HG03159 (cell line): ENCODE measurements around the gene MAP3K1.
"Not testable (repeated sequence)": the region's sequence is repeated elsewhere in the genome, so short reads cannot be mapped to it uniquely, and the experiment has no call there.

Source experiments
- ATAC-seq: cut with Tn5 transposase; IDR thresholded peaks from one replicate; pipeline ENCODE4 v1.9.1; 2021; ENCODE audit warnings: mild to moderate bottlenecking, moderate library complexity; ENCODE audit not compliant: unreplicated experiment

Gene MAP3K1

DNA sequence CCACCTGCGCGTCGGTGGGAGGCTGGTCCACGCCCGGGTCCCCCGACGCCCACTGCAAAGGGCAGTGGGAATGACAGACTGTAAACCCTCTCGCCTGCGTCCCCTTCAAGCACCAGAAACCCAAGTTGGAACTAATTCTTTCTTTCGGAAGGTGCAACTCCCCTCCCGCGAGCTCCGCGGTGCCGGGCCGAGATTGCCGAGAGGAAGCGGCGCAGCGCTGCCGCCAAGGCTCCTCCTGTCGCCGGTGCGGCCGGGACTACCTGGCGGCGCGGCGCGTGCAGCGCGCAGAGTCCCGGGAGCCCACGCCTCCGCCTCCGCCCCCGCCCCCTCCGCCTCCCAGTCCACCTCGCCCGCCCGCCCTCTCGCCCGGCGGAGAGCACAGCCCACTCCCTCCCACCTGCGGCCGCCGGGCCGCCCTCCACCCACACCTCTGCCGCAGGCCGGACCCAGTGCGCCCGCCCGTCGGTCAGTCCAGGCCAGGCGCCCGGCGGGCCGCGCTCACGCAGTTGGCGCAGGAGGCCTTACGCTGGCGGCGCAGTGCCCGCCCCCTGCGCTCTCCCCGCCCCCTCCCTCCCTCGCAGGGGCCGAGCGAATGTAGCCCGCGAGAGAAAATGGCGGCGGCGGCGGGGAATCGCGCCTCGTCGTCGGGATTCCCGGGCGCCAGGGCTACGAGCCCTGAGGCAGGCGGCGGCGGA lies at the start of gene MAP3K1:
TSS of gene MAP3K1 (plus strand) at position 587 of the 695 bp plus-strand sequence. CDS start at position 612, 25 bp downstream.
- ATAC-seq = peak; percentile 53

DNA sequence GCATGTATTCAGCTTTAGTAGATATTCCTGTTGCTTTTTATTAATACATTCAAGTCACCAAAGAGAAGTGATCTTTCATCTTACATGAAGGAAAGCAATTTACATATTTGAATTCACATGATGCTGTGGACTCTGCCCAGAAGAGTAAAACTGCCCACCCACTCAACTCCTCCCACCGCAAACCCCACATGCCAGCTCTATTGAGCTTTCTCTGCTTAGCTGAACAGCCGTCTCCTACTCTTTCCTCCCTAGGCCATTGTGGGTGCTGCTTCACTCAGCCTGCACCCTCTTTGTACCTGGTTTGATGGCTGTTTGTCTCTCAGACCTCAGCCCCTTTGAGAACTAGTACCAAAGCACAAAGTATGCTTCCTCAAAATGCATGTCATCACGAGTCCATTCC lies 48.4 kb upstream of the MAP3K1 start:
- ATAC-seq = no peak

DNA sequence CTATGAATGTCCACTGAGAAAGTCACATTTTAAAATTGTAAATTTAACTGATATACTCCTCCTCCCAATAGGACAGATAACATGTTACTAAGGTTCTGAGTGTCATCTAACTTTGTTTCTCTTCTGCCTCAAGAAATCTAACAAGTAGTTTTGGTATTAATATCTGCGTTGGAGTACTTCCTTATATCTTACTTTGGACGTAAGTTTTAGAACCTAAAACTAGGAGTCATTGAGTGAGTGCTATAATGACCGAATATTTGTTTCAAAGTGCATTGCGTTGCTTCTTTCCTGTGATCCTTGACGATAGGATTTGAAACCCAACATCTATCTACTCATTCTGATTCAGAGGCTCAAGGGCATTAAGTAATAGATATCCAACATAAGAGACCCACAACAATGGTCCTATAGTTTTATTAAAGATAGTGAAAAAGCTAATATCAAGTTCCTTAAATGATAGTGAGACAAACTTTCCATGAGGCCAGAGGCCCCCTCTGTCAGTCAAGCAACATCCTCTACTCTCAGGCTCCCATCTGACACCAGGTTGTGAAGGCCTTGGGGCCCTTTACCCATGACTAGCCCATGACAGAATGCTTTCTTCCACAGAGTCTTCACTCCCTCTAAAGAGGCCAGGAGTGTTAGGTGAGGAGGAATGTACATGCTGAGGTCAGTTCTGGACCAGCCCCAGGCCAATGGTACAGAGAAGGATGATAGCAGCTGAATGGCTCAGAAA lies 45.3 kb upstream of the MAP3K1 start:
- no peak for ATAC-seq

DNA sequence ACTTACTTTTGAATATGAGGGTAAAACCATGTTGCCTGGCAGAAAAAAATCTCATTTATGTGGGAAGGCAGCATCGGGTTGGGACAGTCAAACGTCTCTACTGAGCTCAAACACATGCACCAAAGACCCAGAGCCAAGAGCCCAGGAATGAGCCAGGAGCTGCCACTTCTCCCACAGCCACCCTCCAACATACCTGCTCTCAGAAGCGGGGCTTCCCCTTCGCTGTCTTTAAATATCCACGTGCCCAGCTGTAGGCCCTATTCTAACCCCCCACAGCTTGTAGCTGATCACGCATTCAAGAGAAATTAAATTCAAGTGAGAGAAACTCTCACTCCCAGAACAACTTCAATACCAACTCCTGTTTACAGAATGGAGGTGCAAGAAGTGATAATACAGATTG lies 42.6 kb upstream of the MAP3K1 start:
- no peak for ATAC-seq

DNA sequence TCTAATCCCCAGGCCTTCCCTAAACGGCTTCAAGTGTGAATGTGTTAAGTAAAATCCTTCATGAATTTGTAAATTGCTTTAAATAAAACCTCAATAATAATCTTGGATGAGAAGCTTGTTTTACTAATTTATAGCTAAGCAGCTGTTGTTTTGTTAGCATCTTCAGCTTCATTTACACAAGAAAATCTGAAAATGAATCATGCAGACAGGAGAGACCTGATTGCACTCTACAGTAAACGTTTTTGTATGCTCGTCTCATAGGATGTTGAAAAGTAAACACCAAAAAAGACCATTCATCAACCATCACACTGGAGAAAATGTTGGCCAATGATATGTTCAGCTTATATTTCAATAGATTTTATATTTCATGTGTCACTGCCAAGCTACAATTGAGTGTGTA lies 40.4 kb upstream of the MAP3K1 start:
- no peak for ATAC-seq

DNA sequence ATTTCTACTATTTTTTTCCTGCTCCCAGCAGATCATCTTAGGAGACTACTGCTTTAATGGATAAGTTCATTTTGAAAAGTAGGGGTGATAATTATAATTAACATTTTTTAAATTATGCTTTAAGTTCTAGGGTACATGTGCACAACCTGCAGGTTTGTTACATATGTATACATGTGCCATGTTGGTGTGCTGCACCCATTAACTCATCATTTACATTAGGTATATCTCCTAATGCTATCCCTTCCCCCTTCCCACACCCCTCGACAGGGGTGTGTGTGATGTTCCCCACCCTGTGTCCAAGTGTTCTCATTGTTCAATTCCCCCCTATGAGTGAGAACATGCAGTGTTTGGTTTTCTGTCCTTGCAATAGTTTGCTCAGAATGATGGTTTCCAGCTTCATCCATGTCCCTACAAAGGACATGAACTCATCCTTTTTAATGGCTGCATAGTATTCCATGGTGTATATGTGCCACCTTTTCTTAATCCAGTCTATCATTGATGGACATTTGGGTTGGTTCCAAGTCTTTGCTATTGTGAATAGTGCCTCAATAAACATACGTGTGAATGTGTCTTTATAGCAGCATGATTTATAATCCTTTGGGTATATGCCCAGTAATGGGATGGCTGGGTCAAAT lies 39.0 kb upstream of the MAP3K1 start:
- not testable (repeated sequence) for ATAC-seq

DNA sequence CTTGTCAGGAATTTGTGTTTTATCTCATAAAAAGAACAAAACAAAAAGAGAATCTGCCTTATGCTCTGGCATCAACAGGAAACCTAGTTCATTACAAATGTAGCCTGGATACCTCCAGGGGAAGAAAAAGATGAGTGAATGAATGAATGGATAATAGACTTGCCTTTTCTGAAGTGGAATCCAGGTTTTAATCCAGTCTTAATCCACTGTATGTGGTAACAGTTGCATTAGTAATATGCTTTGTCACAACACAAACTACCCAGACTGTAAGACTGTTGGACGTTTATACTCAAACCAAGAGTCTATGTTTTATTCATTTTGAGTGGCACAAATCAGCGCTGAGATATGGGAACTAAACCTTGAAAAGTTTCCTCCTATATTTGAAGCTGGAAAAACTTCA lies 32.1 kb upstream of the MAP3K1 start:
- ATAC-seq = no peak

DNA sequence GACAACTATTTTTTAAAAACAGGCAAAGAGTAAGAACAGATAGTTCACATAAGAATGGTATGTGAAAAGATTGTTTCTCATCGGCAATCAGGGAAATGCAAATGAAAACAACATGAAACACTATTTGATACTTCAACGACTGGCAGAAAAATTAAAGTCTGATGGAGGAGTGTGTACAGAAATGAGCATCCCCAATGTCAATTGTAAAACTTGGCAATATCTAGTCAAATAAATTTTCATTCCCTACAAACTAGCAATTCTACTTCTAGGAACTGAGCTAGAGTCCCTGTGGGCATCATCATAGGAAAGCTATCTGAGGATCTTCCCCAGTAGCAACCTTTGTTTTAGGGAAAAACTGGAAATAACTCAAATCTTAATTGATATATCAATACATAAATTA lies 29.0 kb upstream of the MAP3K1 start:
- ATAC-seq = no peak

DNA sequence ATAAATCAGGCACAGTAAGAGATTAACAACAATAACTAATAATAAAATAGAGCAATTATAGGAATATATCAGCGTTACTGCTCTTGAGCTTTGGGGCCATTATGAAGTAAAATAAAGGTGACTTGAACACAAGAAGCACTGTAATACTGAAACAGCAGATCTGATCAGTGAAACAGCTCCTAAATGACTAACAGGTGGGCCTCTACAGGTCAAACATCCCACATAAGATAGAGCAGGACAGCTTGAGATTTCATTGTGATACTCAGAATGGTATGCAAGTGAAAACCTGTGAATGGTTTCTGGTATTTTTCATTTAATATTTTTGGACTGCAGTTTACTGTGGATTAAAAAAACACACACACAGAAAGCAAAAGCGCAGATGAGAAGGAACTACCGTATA lies 24.0 kb upstream of the MAP3K1 start:
- no peak for ATAC-seq

DNA sequence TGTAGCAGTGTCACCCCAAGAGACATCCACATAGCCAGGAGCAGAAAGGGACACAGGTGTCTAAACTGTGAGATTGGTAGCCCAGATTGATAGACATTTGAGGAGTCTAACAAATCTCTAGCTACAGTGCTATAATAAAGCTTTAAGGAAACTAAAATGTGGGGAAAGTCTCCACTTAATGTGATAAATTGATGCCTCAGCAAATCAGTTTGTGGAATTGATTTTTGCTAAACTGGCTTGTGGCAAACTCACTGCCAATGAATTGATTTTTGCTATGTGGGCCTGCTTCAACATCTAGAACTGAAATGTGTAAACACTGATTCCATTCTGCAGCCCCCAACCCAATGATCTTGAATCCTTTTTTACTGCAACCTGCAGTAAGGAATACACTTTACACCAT lies 16.8 kb upstream of the MAP3K1 start:
- no peak for ATAC-seq

DNA sequence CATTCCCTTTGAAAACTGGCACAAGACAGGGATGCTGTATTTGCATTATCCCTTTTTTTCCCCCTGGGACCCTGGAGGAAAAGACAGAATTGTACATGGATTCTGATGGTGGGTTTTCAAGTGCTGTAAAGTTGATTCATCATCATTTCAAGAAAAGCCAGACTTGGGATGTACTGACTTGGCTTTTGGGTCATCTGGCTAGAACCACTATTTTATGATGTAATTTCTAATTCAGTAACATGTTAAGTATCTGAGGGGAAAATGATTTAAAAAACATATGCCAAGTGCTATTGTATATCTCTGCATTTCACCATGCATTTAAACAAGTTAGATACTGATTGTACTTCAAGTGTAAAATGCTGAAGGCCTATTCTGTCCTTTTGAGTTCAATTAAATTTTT lies 15.2 kb upstream of the MAP3K1 start:
- ATAC-seq = no peak

DNA sequence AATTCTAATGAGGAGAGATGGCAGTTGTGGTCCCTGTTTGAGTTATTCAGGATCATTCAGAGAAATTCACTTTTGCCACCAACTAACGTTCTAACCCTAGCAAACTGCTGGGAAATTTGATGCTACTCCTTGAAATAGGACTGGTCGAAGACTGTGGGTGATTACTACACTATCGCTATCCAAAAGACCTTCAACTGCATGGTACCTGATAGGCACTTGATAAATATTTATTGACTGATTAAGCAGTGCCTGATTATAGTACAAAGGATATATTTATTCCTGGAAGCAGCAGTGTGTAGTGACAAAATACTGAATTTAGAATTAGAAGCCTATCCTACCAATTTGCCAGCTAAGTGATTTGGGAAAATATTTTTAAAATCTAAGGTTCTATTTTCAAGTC lies 14.1 kb upstream of the MAP3K1 start:
- no peak for ATAC-seq

DNA sequence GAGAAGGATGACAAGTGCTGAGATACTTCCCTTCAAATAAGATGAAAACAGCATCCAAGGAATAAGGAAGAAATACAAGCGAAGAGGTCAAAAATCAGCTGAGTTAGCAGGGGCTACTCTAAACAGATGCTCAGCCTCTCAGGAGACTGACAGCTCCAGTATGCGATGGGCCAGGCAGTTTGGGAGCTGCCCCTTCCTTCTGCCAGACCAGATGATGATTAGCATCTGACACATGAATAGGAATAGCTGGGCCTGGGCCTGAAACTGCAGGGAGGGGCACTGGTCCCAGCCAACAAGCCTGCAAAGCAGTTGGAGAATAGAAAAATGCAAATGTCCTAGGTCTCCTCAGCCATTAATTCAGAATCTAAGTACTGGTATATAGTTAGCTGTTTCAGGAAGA lies 13.1 kb upstream of the MAP3K1 start:
- ATAC-seq = no peak

DNA sequence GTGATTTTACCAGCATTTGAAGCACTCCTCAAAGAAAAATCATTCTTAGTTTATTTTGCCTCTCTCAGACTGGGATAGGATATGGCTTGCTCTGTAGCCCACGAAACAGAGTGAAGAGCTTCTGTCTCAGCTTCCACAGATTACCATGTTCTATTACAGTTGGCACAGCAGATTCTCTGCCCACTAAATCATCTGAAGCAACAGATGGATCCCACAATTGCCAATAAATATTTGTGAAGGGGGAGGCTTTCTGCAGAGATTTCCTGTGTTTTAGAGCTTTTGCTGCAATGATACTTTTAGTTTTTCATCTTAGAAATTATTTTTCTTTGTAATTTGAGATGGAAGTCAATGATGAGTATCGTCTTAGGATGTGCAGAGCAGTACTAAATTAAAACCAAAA lies 12.3 kb upstream of the MAP3K1 start:
- ATAC-seq = no peak

DNA sequence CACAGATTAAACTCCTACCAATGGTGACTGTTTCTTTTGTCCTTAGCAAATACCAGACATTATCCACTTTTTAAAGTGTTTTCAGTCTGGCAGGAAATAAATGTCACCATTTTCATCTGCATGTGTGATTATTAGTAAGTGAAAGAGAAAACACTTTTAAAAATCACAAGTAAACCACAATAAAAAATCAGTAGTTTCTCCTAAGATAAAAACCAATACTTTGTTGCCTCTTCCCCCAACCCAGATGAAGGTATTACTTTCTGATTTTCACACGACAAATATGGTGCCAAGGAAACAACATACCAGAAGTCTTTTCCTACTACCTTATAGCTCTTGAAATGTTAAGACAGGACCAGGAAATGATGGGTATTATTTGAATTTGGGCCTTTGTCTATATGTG lies 11.5 kb upstream of the MAP3K1 start:
- no peak for ATAC-seq

DNA sequence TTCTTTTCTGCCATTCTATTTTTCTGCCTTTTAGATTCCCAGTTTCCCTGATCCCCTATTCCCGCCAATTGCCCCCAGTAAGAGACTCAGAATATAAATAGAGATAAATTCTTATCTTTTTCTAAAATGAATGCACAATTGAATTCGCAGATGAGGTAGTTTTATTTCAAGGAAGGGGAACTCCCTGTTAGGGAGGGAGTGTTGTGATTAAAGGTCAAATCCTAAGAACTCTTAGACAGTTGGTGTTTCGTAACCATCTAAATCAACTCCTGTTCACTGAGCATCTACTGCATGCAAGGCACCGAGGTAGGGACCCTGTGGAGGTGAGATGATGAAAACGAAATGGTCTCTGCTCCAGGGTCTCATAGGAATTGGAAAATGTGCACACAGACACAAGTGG lies 7.7 kb upstream of the MAP3K1 start:
- no peak for ATAC-seq

DNA sequence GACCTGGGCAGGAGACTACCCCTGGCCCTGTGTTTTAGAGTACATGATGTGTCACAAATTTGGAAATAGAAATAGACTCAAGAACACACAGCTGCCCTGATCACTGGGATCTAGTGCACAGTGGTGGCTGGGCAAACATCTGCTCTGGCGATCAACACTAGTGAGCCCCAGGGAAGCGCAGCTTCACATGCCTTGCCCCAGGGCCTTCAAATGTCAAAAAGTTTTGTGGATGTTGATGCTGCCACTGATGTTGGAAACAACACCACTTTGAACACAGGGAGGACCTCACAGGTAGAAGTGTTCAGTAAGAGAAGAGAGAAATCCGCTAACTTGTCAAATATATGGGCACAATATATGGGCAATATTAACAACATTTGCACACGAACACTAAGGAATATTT lies 7.1 kb upstream of the MAP3K1 start:
- no peak for ATAC-seq

DNA sequence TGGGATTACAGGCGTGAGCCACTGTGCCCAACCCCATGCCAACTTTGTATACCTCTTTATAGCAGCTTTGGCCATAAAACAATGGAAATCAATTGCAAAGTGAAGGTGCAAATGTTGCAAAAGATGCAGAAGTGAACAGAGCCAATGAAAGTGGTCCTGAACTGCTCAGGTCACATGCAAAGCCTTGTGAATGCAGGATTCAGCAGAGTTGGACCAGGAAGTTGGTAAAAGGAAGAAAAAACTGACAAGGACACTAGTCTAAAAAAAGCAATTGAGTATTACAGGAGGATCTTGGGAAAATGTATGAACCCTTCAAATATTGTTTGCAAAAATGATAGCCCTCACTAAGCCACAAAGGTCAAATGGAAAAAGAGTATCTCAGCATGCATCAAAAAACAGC lies 4.5 kb upstream of the MAP3K1 start:
- ATAC-seq = no peak

DNA sequence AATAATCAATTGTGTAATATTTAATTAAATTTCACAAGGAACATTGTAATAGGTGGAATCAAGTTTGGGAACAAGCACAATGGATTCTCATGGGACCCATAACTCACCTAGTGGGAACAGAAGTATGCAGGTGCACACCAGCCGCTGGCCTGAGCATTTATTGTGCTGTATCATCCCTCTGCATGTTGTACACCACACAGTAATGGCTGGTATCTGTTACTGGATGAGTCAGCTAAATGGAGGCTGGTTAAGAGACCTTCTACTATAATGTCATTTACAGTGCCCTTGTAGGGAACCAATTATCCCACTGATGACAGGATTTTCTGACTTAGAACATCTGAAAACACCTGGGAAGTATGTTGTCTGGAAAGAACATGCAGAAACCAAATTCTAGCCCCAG lies 3.2 kb upstream of the MAP3K1 start:
- ATAC-seq = no peak

DNA sequence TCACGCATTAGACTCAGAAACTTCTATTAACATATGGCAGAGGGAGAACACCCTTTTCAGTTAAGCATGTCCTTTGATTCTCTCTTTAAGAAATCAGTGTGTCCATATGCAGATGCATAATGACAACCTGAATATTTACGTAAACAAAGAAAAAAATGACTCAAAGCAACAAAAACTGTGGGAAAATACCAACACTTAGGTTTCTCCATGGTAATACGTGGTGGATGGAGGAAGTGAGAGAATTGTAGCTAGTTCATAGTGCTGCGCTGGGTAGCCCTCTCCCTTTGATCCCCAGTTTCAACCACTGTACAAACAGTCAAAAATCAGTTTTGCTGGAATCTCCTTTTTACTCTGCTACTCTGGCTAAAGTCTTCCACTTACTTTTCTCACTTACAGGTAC lies 2.0 kb upstream of the MAP3K1 start:
- ATAC-seq = no peak

DNA sequence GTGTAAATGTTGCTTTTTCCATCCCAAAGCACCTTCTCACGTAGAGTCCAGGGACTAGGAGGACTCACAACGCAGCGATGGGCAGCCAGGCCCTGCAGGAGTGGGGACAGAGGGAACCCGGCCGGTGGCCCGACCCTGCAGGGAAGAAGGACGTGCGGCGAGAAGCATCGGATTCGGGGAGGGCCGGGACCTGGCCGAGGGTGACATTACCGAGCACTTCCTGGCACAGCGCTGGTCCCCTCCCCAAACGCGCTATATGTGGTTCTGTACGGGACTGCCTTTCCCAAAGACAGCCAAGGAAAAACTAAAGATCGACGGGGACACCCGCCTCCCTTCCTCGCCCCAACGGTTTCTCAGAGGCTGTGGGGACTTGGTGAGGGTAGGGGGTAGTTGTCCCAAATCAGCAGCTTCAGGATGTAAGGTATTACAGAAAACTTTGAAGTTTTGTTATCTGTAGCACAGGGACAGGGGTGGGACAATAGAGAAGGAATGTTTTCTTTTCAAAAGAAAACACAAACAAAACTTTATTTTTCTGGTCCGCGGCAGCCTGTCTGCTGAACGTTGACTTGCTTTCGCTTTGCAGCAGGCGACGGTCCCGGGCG lies 887 bp upstream of the MAP3K1 start:
- ATAC-seq = no peak
